ENCODE results near the gene CYTH1. TPM values are rescaled to one million over a fixed set of nuclear protein-coding genes. Genes with fewer than 3 reads are reported as not detected.

CYTH1 gene
- total and polyA plus RNA-seq, 4 donors: 15.4 to 32.1 (median 20.6) TPM

DNA sequence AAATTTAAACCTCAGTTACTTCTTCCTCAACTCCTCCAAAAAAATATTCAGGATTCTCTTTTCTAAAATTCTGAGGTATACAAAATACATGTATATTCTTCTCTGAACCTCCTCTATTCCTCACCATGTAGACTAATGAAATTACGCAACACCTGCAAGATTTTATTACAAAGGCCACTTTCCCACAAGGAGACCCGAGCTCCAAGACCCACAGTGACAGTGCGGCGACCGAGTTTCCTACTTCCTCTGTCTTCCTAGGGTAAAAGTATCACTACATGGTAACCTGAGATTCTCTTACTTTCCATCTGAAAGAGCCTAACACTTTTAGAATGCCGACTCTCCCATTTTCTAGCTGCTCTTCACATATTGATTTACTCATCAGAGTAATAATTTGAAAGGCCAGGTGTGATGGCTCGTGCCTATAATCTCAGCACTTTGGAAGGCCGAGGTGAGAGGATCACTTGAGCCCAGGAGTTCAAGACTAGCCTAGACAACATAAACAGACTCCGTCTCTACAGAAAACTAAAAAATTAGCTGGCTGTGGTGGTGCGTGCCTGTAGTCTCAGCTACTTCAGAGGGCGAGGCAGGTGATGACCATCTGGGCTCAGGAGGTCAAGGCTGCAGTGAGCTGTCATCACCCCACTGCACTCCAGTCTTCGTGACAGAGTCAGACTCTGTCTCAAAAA is 35.7 kb downstream of the CYTH1 start:
- TF ChIP-seq, protein P1, sequence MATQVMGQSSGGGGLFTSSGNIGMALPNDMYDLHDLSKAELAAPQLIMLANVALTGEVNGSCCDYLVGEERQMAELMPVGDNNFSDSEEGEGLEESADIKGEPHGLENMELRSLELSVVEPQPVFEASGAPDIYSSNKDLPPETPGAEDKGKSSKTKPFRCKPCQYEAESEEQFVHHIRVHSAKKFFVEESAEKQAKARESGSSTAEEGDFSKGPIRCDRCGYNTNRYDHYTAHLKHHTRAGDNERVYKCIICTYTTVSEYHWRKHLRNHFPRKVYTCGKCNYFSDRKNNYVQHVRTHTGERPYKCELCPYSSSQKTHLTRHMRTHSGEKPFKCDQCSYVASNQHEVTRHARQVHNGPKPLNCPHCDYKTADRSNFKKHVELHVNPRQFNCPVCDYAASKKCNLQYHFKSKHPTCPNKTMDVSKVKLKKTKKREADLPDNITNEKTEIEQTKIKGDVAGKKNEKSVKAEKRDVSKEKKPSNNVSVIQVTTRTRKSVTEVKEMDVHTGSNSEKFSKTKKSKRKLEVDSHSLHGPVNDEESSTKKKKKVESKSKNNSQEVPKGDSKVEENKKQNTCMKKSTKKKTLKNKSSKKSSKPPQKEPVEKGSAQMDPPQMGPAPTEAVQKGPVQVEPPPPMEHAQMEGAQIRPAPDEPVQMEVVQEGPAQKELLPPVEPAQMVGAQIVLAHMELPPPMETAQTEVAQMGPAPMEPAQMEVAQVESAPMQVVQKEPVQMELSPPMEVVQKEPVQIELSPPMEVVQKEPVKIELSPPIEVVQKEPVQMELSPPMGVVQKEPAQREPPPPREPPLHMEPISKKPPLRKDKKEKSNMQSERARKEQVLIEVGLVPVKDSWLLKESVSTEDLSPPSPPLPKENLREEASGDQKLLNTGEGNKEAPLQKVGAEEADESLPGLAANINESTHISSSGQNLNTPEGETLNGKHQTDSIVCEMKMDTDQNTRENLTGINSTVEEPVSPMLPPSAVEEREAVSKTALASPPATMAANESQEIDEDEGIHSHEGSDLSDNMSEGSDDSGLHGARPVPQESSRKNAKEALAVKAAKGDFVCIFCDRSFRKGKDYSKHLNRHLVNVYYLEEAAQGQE (IDR thresholded peaks at IDR 0.05): no peak
- TF ChIP-seq SP1 (IDR thresholded peaks at IDR 0.05) (no peak), YY1 (IDR thresholded peaks at IDR 0.05) (no peak), FOXA2 (IDR thresholded peaks at IDR 0.05) (no peak), HNF4A (conservative IDR thresholded peaks at IDR 0.05) (no peak), FOXA1 (IDR thresholded peaks at IDR 0.05) (no peak), RXRA (IDR thresholded peaks at IDR 0.05) (no peak), HNF4G (IDR thresholded peaks at IDR 0.05) (no peak), TAF1 (conservative IDR thresholded peaks at IDR 0.05) (no peak), JUND (IDR thresholded peaks at IDR 0.05) (no peak), NR2F2 (IDR thresholded peaks at IDR 0.05) (no peak), RAD21 (IDR thresholded peaks at IDR 0.05) (no peak)
- TF ChIP-seq, protein P2, sequence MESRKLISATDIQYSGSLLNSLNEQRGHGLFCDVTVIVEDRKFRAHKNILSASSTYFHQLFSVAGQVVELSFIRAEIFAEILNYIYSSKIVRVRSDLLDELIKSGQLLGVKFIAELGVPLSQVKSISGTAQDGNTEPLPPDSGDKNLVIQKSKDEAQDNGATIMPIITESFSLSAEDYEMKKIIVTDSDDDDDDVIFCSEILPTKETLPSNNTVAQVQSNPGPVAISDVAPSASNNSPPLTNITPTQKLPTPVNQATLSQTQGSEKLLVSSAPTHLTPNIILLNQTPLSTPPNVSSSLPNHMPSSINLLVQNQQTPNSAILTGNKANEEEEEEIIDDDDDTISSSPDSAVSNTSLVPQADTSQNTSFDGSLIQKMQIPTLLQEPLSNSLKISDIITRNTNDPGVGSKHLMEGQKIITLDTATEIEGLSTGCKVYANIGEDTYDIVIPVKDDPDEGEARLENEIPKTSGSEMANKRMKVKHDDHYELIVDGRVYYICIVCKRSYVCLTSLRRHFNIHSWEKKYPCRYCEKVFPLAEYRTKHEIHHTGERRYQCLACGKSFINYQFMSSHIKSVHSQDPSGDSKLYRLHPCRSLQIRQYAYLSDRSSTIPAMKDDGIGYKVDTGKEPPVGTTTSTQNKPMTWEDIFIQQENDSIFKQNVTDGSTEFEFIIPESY (IDR thresholded peaks at IDR 0.05): no peak
- TF ChIP-seq, protein P3, sequence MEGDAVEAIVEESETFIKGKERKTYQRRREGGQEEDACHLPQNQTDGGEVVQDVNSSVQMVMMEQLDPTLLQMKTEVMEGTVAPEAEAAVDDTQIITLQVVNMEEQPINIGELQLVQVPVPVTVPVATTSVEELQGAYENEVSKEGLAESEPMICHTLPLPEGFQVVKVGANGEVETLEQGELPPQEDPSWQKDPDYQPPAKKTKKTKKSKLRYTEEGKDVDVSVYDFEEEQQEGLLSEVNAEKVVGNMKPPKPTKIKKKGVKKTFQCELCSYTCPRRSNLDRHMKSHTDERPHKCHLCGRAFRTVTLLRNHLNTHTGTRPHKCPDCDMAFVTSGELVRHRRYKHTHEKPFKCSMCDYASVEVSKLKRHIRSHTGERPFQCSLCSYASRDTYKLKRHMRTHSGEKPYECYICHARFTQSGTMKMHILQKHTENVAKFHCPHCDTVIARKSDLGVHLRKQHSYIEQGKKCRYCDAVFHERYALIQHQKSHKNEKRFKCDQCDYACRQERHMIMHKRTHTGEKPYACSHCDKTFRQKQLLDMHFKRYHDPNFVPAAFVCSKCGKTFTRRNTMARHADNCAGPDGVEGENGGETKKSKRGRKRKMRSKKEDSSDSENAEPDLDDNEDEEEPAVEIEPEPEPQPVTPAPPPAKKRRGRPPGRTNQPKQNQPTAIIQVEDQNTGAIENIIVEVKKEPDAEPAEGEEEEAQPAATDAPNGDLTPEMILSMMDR (IDR thresholded peaks at IDR 0.05; ENCODE audit: low read depth, low read length, missing input control): no peak
- Histone ChIP-seq H3K27ac (ENCODE audit: low read depth in 1 of 2, low read length in 2 of 2) (peak overlapping the region; percentile 92 to 95), H3K36me3 (ENCODE audit: control insufficient read depth in 4 of 4, insufficient read depth in 3 of 4, low read depth in 1 of 4, low read length in 3 of 4) (peaks cover 0 to 4% (median 0%) of the 10 kb centered on the region in 4 donors), H3K4me1 (ENCODE audit: control insufficient read depth in 4 of 4, insufficient read depth in 4 of 4, low read length in 3 of 4) (peaks cover 17 to 77% (median 46%) of the 10 kb centered on the region in 4 donors), H3K27me3 (ENCODE audit: control insufficient read depth in 4 of 4, insufficient read depth in 4 of 4, low read length in 3 of 4) (no peaks in the 10 kb centered on the region), H3K9ac (ENCODE audit: low read depth in 1 of 2, low read length in 2 of 2) (peak overlapping the region in 1 of 2 donors; percentile 69), H3K4me3 (ENCODE audit: low read depth in 1 of 3, low read length in 3 of 3) (no peak overlapping the region), H3K9me3 (ENCODE audit: control insufficient read depth in 4 of 4, low read length in 3 of 4) (no peaks in the 10 kb centered on the region)
- no peak for DNase-seq (ENCODE audit: low spot score)
- WGBS: 51% methylated on average over 12 of the region's 12 CpGs

DNA sequence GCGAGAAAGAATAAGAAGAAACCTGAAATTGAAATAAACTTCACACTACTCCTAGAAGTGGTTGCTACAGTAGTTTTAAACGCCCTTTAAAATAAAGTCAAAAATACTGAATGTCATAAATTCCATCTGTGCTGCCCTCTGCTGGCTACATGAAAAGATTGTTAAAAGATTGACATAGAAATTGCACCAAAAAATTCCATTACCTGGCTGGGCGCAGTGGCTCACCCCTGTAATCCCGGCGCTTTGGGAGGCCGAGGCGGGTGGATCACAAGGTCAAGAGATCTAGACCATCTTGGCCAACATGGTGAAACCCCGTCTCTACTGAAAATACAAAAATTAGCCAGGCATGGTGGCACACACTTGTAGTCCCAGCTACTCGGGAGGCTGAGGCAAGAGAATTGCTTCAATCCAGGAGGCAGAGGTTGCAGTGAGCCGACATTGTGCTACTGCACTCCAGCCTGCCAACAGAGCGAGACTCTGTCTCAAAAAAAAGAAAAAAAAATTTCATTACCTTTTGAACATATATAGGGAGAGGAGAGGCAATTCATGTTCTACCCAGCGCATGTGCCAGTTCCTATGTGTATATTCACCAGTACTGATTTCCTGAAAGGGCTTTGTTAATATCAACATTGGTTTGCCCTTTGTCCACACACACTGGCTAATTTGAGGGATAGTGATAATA is 36.5 kb downstream of the CYTH1 start:
- Histone ChIP-seq H3K4me3 (ENCODE audit: low read depth in 1 of 3, low read length in 3 of 3) (no peak overlapping the region), H3K9me3 (ENCODE audit: control insufficient read depth in 4 of 4, low read length in 3 of 4) (no peaks in the 10 kb centered on the region), H3K27me3 (ENCODE audit: control insufficient read depth in 4 of 4, insufficient read depth in 4 of 4, low read length in 3 of 4) (no peaks in the 10 kb centered on the region), H3K4me1 (ENCODE audit: control insufficient read depth in 4 of 4, insufficient read depth in 4 of 4, low read length in 3 of 4) (peaks cover 17 to 69% (median 43%) of the 10 kb centered on the region in 4 donors), H3K36me3 (ENCODE audit: control insufficient read depth in 4 of 4, insufficient read depth in 3 of 4, low read depth in 1 of 4, low read length in 3 of 4) (peaks cover 0 to 5% (median 0%) of the 10 kb centered on the region in 4 donors), H3K9ac (ENCODE audit: low read depth in 1 of 2, low read length in 2 of 2) (peak overlapping the region in 1 of 2 donors; percentile 21), H3K27ac (ENCODE audit: low read depth in 1 of 2, low read length in 2 of 2) (peak overlapping the region; percentile 92 to 95)
- no peak for DNase-seq (ENCODE audit: low spot score)
- 44% methylated on average over 12 of the region's 12 CpGs for WGBS
- TF ChIP-seq FOXA1 (IDR thresholded peaks at IDR 0.05) (peak; percentile 30), JUND (IDR thresholded peaks at IDR 0.05) (no peak), RXRA (IDR thresholded peaks at IDR 0.05) (peak; percentile 18 to 53), GABPA (IDR thresholded peaks at IDR 0.05 in 1 of 2, conservative IDR thresholded peaks at IDR 0.05 in 1 of 2) (no peak), FOXA2 (IDR thresholded peaks at IDR 0.05) (peak; percentile 75), SP1 (IDR thresholded peaks at IDR 0.05) (no peak), HNF4A (conservative IDR thresholded peaks at IDR 0.05) (peak; percentile 26 to 67), RAD21 (IDR thresholded peaks at IDR 0.05) (peak; percentile 58 to 74), HNF4G (IDR thresholded peaks at IDR 0.05) (no peak), TAF1 (conservative IDR thresholded peaks at IDR 0.05) (no peak)
- TF ChIP-seq, protein P3 (IDR thresholded peaks at IDR 0.05; ENCODE audit: low read depth, low read length, missing input control): peak; percentile 46
- TF ChIP-seq, protein P1 (IDR thresholded peaks at IDR 0.05): no peak
